Brain microvascular endothelial cell (primary cell): Measurements from ENCODE around the gene MOAP1.

Experiments
- DNase-seq: peaks from one replicate; pipeline ENCODE4 v3.0.0-alpha.2; 2020
- H3K27ac ChIP-seq: fragments of 250-450 bp; sonication (Bioruptor Pico); 2 replicates; pipeline ENCODE4 v1.5.1; 2020; ENCODE audit warnings: mild to moderate bottlenecking, moderate library complexity
- H3K27me3 ChIP-seq: fragments of 250-450 bp; sonication (Bioruptor Pico); replicated peaks from 2 replicates; pipeline ENCODE4 v1.5.1; 2020; ENCODE audit warnings: mild to moderate bottlenecking
- H3K36me3 ChIP-seq: fragments of 250-450 bp; sonication (Bioruptor Pico); replicated peaks from 2 replicates; pipeline ENCODE4 v1.5.1; 2020; ENCODE audit warnings: mild to moderate bottlenecking
- H3K4me3 ChIP-seq: 2 replicates; pipeline ENCODE4 v1.5.1; 2011; ENCODE audit warnings: low read depth, mild to moderate bottlenecking, control low read depth, low read length, moderate library complexity
- CTCF ChIP-seq: IDR thresholded peaks from 2 replicates; pipeline ENCODE4 v1.5.1; 2011; ENCODE audit warnings: low read depth, mild to moderate bottlenecking, moderate library complexity, low read length, control low read depth, inconsistent platforms; ENCODE audit errors: missing control alignments
- in situ Hi-C: cut with HindIII; loops from 2 replicates; pipeline ENCODE4 v1.10.0; 2017; ENCODE audit warnings: low sequenced_read_pairs, low pct_ligation_motif_present

The MOAP1 gene

GRCh38 chr14:93228550-93228949 lies 43.9 kb upstream of the MOAP1 start:
- no peak for DNase-seq
- Histone ChIP-seq H3K27me3 (no peaks in the 10 kb centered on the region), H3K4me3 (no peak overlapping the region), H3K27ac (no peak overlapping the region), H3K36me3 (no peaks in the 10 kb centered on the region)
- no peak for TF ChIP-seq CTCF
- in situ Hi-C loops, result no loop called here

GRCh38 chr14:93223565-93223964 lies 38.9 kb upstream of the MOAP1 start:
- no peak for TF ChIP-seq CTCF
- Histone ChIP-seq H3K27me3 (no peaks in the 10 kb centered on the region), H3K4me3 (no peak overlapping the region), H3K27ac (no peak overlapping the region), H3K36me3 (peaks cover 2% of the 10 kb centered on the region)
- no peak for DNase-seq
- in situ Hi-C loops, result no loop called here

GRCh38 chr14:93220509-93220908 lies 35.8 kb upstream of the MOAP1 start:
- H3K36me3 ChIP-seq, result peaks cover 5% of the 10 kb centered on the region
- in situ Hi-C loops, result no loop called here
- DNase-seq, result no peak
- TF ChIP-seq CTCF, result no peak
- H3K27ac ChIP-seq, result no peak overlapping the region
- H3K4me3 ChIP-seq, result no peak overlapping the region
- no peaks in the 10 kb centered on the region for H3K27me3 ChIP-seq

DNA sequence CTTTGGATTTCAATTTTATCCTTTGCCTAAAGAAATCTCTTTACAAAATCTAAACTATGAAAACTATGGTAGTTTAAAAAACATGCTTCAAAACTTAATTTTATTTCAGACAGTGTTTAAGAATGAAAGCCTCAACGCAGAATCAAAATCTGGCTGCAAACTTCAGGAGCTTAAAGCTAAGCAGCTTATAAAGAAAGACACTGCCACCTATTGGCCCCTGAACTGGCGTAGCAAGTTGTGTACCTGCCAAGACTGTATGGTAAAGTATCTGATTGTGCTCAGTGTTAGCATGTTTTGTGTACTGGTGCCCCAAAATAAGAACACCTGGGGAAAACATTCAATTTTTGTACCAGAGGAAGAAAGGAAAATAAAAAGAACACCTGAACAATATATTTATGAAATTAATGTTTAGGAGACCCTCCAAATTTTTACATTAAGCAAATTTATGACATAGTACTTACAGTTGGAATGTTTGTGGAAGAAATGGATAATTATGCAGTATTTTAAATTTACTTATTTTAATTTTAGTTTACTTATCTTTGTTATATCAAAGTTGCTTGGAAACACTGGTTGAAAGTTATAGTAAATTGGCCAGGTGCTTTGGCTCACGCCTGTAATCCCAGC lies 34.5 kb upstream of the MOAP1 start:
- DNase-seq, result peak; percentile 46
- Histone ChIP-seq H3K36me3 (peaks cover 10% of the 10 kb centered on the region), H3K4me3 (no peak overlapping the region), H3K27me3 (no peaks in the 10 kb centered on the region), H3K27ac (no peak overlapping the region)
- in situ Hi-C loops, result no loop called here
- TF ChIP-seq CTCF, result peak; percentile 75

- peaks cover 12% of the 10 kb centered on the region for H3K36me3 ChIP-seq
- TF ChIP-seq CTCF, result no peak
- no peak overlapping the region for H3K4me3 ChIP-seq
- H3K27ac ChIP-seq, result no peak overlapping the region
- in situ Hi-C loops, result no loop called here
- H3K27me3 ChIP-seq, result no peaks in the 10 kb centered on the region
- DNase-seq, result no peak
These were observed 29.9 kb upstream of the MOAP1 start for GRCh38 chr14:93214598-93214997.

DNA sequence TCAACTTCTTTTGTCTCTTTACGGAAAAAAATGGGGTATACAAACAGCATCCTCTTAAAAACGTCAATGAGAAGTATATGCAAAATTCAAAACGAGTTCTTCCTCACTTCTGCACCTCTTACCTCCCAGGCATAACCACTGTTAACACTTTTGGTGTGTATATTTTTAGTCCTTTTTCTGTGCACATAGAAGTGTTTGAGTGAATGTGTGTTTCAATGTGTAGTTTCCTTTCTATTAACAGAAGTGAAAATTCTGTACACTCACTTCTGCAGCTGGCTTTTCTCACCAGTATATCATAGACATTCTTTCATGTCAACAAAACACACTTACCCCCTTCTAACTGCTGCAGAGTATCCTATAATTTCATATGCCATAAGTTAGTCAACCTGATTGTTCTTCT lies 27.7 kb upstream of the MOAP1 start:
- in situ Hi-C loops, result no loop called here
- no peak for TF ChIP-seq CTCF
- H3K27ac ChIP-seq, result no peak overlapping the region
- no peak for DNase-seq
- no peaks in the 10 kb centered on the region for H3K27me3 ChIP-seq
- peaks cover 8% of the 10 kb centered on the region for H3K36me3 ChIP-seq
- H3K4me3 ChIP-seq, result no peak overlapping the region
